GM19351 (cell line): Measurements from ENCODE around the gene BEND2.
"Not testable (repeated sequence)": the region's sequence is repeated elsewhere in the genome, so short reads cannot be mapped to it uniquely, and the experiment has no call there.

ENCODE experiments used
- ATAC-seq: cut with Tn5 transposase; IDR thresholded peaks from one replicate; pipeline ENCODE4 v1.9.1; 2021; ENCODE audit warnings: mild to moderate bottlenecking, moderate library complexity; ENCODE audit not compliant: unreplicated experiment

Gene BEND2

GRCh38 chrX:18220786-18221185 is at the start of gene BEND2:
Gene BEND2, minus strand, starts transcription at chrX:18220886. Its CDS starts 136 bp downstream, at chrX:18220750.
- no peak for ATAC-seq

GRCh38 chrX:18255059-18255458 is 34.4 kb upstream of the BEND2 start:
- no peak for ATAC-seq

GRCh38 chrX:18252644-18253359 is 32.1 kb upstream of the BEND2 start:
- no peak for ATAC-seq

- ATAC-seq = not testable (repeated sequence)
These were observed 9.0 kb upstream of the BEND2 start for GRCh38 chrX:18229646-18230045.

GRCh38 chrX:18228069-18228468 is 7.4 kb upstream of the BEND2 start:
- ATAC-seq = no peak

GRCh38 chrX:18227458-18227857 is 6.8 kb upstream of the BEND2 start:
- no peak for ATAC-seq

- ATAC-seq = no peak
These were observed 10.2 kb downstream of the BEND2 start for GRCh38 chrX:18210470-18210869.

- no peak for ATAC-seq
These were observed 14.0 kb downstream of the BEND2 start for GRCh38 chrX:18206657-18207056.

- ATAC-seq = no peak
These were observed 17.1 kb downstream of the BEND2 start for GRCh38 chrX:18203631-18204030.

- ATAC-seq = no peak
These were observed 26.0 kb downstream of the BEND2 start for GRCh38 chrX:18194688-18195087.

GRCh38 chrX:18179446-18179845 is 41.2 kb downstream of the BEND2 start:
- ATAC-seq = no peak

- no peak for ATAC-seq
These were observed 45.7 kb downstream of the BEND2 start for GRCh38 chrX:18174971-18175370.

GRCh38 chrX:18174209-18174608 is 46.5 kb downstream of the BEND2 start:
- ATAC-seq = no peak

GRCh38 chrX:18173494-18174180 is 47.0 kb downstream of the BEND2 start:
- no peak for ATAC-seq

GRCh38 chrX:18172970-18173369 is 47.7 kb downstream of the BEND2 start:
- ATAC-seq = no peak

- no peak for ATAC-seq
These were observed 49.8 kb downstream of the BEND2 start for GRCh38 chrX:18170910-18171309.

GRCh38 chrX:18166068-18166467 is 54.6 kb downstream of the BEND2 start:
- ATAC-seq = no peak

- no peak for ATAC-seq
These were observed 60.3 kb downstream of the BEND2 start for GRCh38 chrX:18160369-18160768.

GRCh38 chrX:18158963-18159362 is 61.7 kb downstream of the BEND2 start:
- ATAC-seq = no peak

GRCh38 chrX:18151649-18152048 is 69.0 kb downstream of the BEND2 start:
- no peak for ATAC-seq

- ATAC-seq = no peak
These were observed 69.5 kb downstream of the BEND2 start for GRCh38 chrX:18151157-18151556.

- no peak for ATAC-seq
These were observed 71.2 kb downstream of the BEND2 start for GRCh38 chrX:18149454-18149853.
